K562 (cell line): ENCODE results near the gene ANKDD1A. TPM values are rescaled to one million over a fixed set of nuclear protein-coding genes. Genes with fewer than 3 reads are reported as not detected.

Experiments used
- ATF3 ChIP-seq, 2 experiments: fragments of 450-650 bp in 1 of 2; sonication (generic) in 1 of 2; formaldehyde crosslinking in 1 of 2; IDR thresholded peaks in 1 of 2; conservative IDR thresholded peaks in 1 of 2; 2 replicates each; pipeline versions ENCODE4 v1.6.1 to v1.8.1; 2016 to 2023; ENCODE audit warnings: mild to moderate bottlenecking in 2 of 2, moderate library complexity in 2 of 2, inconsistent platforms in 1 of 2, missing genetic modification reagents in 1 of 2
- BCOR ChIP-seq: fragments of 450-650 bp; IDR thresholded peaks from 2 replicates; pipeline ENCODE4 v1.6.1; 2016
- CBFA2T3 ChIP-seq: fragments of 450-650 bp; IDR thresholded peaks from 2 replicates; pipeline ENCODE4 v1.6.1; 2017
- FOXJ3 ChIP-seq: sonication (generic); formaldehyde crosslinking; IDR thresholded peaks from 2 replicates; pipeline ENCODE4 v1.4.0; 2020; ENCODE audit warnings: mild to moderate bottlenecking, missing genetic modification reagents
- GABPB1 ChIP-seq: sonication (generic); formaldehyde crosslinking; IDR thresholded peaks from 2 replicates; pipeline ENCODE4 v1.8.0; 2022; ENCODE audit warnings: mild to moderate bottlenecking, missing genetic modification reagents
- GATAD2B ChIP-seq: fragments of 450-650 bp; IDR thresholded peaks from 2 replicates; pipeline ENCODE4 v1.6.1; 2017; ENCODE audit warnings: mild to moderate bottlenecking, borderline replicate concordance
- HNRNPL ChIP-seq: fragments of 200-400 bp; formaldehyde crosslinking; IDR thresholded peaks from 2 replicates; pipeline ENCODE4 v1.6.1; 2017; ENCODE audit warnings: low read depth, mild to moderate bottlenecking, low read length
- KDM4B ChIP-seq, 2 experiments: fragments of 450-650 bp in 1 of 2; sonication (generic) in 1 of 2; IDR thresholded peaks; 2 replicates each; pipeline ENCODE4 v1.6.1; 2016 to 2017; ENCODE audit warnings: borderline replicate concordance in 2 of 2, antibody characterized with exemption in 1 of 2, low read depth in 1 of 2, mild to moderate bottlenecking in 1 of 2
- MCM3 ChIP-seq: fragments of 450-650 bp; IDR thresholded peaks from 2 replicates; pipeline ENCODE4 v1.6.1; 2016
- NKRF ChIP-seq: fragments of 450-650 bp; IDR thresholded peaks from 2 replicates; pipeline ENCODE4 v1.6.1; 2016; ENCODE audit warnings: borderline replicate concordance
- SMARCA5 ChIP-seq: fragments of 450-650 bp; IDR thresholded peaks from 2 replicates; pipeline ENCODE4 v1.6.1; 2016
- SMARCE1 ChIP-seq: fragments of 450-650 bp; IDR thresholded peaks from 2 replicates; pipeline ENCODE4 v1.7.1; 2016; ENCODE audit warnings: mild to moderate bottlenecking
- SREBF1 ChIP-seq: fragments of 150-350 bp; IDR thresholded peaks from 2 replicates; pipeline ENCODE4 v1.6.1; 2014; ENCODE audit warnings: antibody characterized with exemption, low read depth, low read length, borderline replicate concordance
- TAF9B ChIP-seq: fragments of 450-650 bp; IDR thresholded peaks from 2 replicates; pipeline ENCODE4 v1.6.1; 2018; ENCODE audit warnings: mild to moderate bottlenecking; ENCODE audit not compliant: partially characterized antibody
- TBP ChIP-seq: optimal IDR thresholded peaks from 2 replicates; pipeline ENCODE3; 2011; ENCODE audit warnings: low read depth, low read length, improper control_type of control experiment
- YY1 ChIP-seq, 3 experiments: IDR thresholded peaks; 2 replicates each; pipeline ENCODE4 v1.6.1; 2011; ENCODE audit warnings: low read length in 2 of 3, mild to moderate bottlenecking in 2 of 3, moderate library complexity in 2 of 3, borderline replicate concordance in 1 of 3, control low read depth in 1 of 3, low read depth in 1 of 3; ENCODE audit not compliant: insufficient read depth in 3 of 3, insufficient replicate concordance in 2 of 3, control insufficient read depth in 1 of 3, insufficient read length in 1 of 3; ENCODE audit errors: extremely low read depth in 1 of 3
- ZBTB1 ChIP-seq: sonication (generic); formaldehyde crosslinking; IDR thresholded peaks from 2 replicates; pipeline ENCODE4 v1.8.1; 2023; ENCODE audit warnings: missing genetic modification reagents, low read depth, mild to moderate bottlenecking, borderline replicate concordance
- ZNF384 ChIP-seq: IDR thresholded peaks from 2 replicates; pipeline ENCODE4 v1.6.1; 2012; ENCODE audit warnings: low read depth, low read length, improper control_type of control experiment
- ZNF764 ChIP-seq: fragments of 250-450 bp; sonication (Bioruptor Pico); IDR thresholded peaks from 2 replicates; pipeline ENCODE4 v1.4.0; 2020; ENCODE audit warnings: low read depth, mild to moderate bottlenecking, moderate library complexity
- polyA plus RNA-seq, 8 experiments: library from polyadenylated mRNA; depleted of rRNA in 4 of 8; stranded (reverse) in 5 of 8; unstranded in 3 of 8; fragments of >200 nt; fragmentation: Nextera tagmentation in 2 of 8; fragmentation: Illumina TruSeq in 1 of 8; extraction: Ambion mirVana in 2 of 8; extraction: Trizol in 1 of 8; gene quantifications; 2 replicates each; pipeline versions ENCODE4 v1.2.1 to v1.2.3, GENCODE V29; 2011 to 2014; ENCODE audit warnings: inconsistent platforms in 1 of 8, missing spikeins in 1 of 8
- total RNA-seq, 7 experiments: library from RNA; depleted of rRNA in 6 of 7; stranded (reverse); fragments of >200 nt in 6 of 7; fragmentation: Illumina TruSeq in 2 of 7; extraction: Trizol in 2 of 7; gene quantifications; 2 replicates each; pipeline versions ENCODE4 v1.2.1 to v1.2.3, GENCODE V29; 2011 to 2021; ENCODE audit warnings: low replicate concordance in 1 of 7
- TF ChIP-seq, protein P1 (sequence below): IDR thresholded peaks from 2 replicates; pipeline ENCODE4 v1.6.1; 2011; ENCODE audit warnings: borderline replicate concordance, low read depth, mild to moderate bottlenecking, moderate library complexity, low read length; ENCODE audit not compliant: insufficient read depth, poor library complexity, severe bottlenecking
- TF ChIP-seq, protein P2 (sequence below): fragments of 450-650 bp; formaldehyde crosslinking; conservative IDR thresholded peaks from 2 replicates; pipeline ENCODE4 v1.4.0; 2022; ENCODE audit warnings: mild to moderate bottlenecking, missing genetic modification characterization

The ANKDD1A gene
- total and polyA plus RNA-seq, 9 of the 15 experiments (the other 6 are each of a cell fraction or from before 2014, with no cell fraction given): 0.08 to 0.80 (median 0.43) TPM

DNA sequence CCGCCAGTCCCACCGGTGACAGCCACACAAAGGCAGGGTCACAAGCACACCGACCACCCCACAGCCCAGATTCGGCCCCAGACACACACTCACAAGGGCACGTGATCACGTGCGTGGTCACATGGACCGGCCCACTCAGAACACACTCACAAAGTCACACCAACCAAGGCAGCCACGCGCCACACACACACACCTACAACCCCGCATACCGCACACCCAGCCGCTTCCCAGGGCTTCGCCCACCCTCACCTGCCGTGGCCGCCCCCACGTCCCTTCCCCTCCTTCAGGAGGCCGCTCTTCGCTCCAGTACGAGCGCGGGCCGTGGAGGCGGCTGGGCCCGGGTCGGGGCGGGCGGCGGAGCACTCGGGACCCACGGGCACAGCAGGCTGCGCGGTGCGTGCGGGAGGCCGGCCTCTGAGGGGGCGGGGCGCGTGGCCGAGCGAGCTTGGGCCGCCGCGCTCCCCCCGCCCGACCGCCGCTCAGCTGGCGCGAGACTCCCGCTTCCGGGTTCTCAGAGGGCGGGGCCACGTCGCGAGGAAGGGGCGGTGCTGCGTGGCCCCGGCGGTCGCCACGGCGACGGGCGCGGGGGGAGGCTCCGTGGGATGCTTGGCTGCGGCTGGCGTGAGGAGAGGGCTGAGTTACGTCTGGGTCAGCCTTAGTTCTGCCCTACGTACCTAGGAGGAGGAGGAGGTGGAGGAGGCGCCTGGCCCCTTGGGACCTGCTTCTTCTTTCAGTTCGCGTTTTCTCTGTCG, 77.9 kb downstream of the ANKDD1A start, which contains the start of gene SPG21 (continued):
- TF ChIP-seq, protein P1, sequence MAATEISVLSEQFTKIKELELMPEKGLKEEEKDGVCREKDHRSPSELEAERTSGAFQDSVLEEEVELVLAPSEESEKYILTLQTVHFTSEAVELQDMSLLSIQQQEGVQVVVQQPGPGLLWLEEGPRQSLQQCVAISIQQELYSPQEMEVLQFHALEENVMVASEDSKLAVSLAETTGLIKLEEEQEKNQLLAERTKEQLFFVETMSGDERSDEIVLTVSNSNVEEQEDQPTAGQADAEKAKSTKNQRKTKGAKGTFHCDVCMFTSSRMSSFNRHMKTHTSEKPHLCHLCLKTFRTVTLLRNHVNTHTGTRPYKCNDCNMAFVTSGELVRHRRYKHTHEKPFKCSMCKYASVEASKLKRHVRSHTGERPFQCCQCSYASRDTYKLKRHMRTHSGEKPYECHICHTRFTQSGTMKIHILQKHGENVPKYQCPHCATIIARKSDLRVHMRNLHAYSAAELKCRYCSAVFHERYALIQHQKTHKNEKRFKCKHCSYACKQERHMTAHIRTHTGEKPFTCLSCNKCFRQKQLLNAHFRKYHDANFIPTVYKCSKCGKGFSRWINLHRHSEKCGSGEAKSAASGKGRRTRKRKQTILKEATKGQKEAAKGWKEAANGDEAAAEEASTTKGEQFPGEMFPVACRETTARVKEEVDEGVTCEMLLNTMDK: no peak
- peak; percentile 96 for TF ChIP-seq NKRF
- TF ChIP-seq HNRNPL: peak; percentile 48; the same call in 1 of the 2 replicates
- peak; percentile 99 for TF ChIP-seq GATAD2B
- no peak for TF ChIP-seq MCM3
- peak; percentile 71 for TF ChIP-seq GABPB1 (CRISPR knock-in tag)
- no peak for TF ChIP-seq CBFA2T3
- peak; percentile 79 for TF ChIP-seq TBP
- TF ChIP-seq SMARCE1: peak; percentile 61; the same call in 1 of the 2 replicates
- no peak for TF ChIP-seq ZNF764 (CRISPR knock-in tag)
- peak in 1 of 3 experiments; percentile 33 for TF ChIP-seq YY1 (IDR thresholded peaks at IDR 0.05; ENCODE audit: borderline replicate concordance in 1 of 3, control insufficient read depth in 1 of 3, extremely low read depth in 1 of 3, insufficient read depth in 3 of 3, insufficient read length in 1 of 3, insufficient replicate concordance in 2 of 3, low read depth in 1 of 3, low read length in 2 of 3)
- TF ChIP-seq ATF3 (IDR thresholded peaks at IDR 0.05): 0 out of 2 replicates have a peak, but pooled peaks have one; percentile 18
- TF ChIP-seq ATF3 (CRISPR knock-in tag; conservative IDR thresholded peaks at IDR 0.05): no peak
- TF ChIP-seq ZNF384: 0 out of 2 replicates have a peak, but pooled peaks have one; percentile 7
- TF ChIP-seq TAF9B: peak; percentile 18
- TF ChIP-seq SREBF1: no peak
- peak in 1 of 2 experiments; percentile 49; a peak in 1 of 4 replicates for TF ChIP-seq KDM4B (IDR thresholded peaks at IDR 0.05; ENCODE audit: borderline replicate concordance in 2 of 2, low read depth in 1 of 2)
- TF ChIP-seq FOXJ3 (CRISPR knock-in tag): no peak
- TF ChIP-seq, protein P2, sequence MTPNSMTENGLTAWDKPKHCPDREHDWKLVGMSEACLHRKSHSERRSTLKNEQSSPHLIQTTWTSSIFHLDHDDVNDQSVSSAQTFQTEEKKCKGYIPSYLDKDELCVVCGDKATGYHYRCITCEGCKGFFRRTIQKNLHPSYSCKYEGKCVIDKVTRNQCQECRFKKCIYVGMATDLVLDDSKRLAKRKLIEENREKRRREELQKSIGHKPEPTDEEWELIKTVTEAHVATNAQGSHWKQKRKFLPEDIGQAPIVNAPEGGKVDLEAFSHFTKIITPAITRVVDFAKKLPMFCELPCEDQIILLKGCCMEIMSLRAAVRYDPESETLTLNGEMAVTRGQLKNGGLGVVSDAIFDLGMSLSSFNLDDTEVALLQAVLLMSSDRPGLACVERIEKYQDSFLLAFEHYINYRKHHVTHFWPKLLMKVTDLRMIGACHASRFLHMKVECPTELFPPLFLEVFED: peak; percentile 53; the same call in 1 of the 2 replicates
- TF ChIP-seq SMARCA5: peak; percentile 58; the same call in 1 of the 2 replicates
- TF ChIP-seq ZBTB1 (CRISPR knock-in tag): 0 out of 2 replicates have a peak, but pooled peaks have one; percentile 18
- TF ChIP-seq BCOR: peak; percentile 76
